Lower leg skin (tissue), 4 donors: Measurements from ENCODE around the gene MMS22L. TPM values are rescaled to one million over a fixed set of nuclear protein-coding genes. Genes with fewer than 3 reads are reported as not detected.

Experiments used
- DNase-seq, 2 donors: peaks; one replicate each; pipeline ENCODE4 v3.0.0-alpha.2; 2019; ENCODE audit warnings: low spot score in 2 of 2
- H3K4me3 ChIP-seq: fragments of 200-600 bp; sonication (generic); 2 replicates; pipeline ENCODE4 v1.5.1; 2017; ENCODE audit warnings: mild to moderate bottlenecking, low read depth; ENCODE audit not compliant: poor library complexity, severe bottlenecking
- CTCF ChIP-seq, 3 donors: fragments of 450-650 bp; IDR thresholded peaks; one replicate each; pipeline ENCODE4 v1.5.1; 2016; ENCODE audit warnings: antibody characterized with exemption in 3 of 3, mild to moderate bottlenecking in 3 of 3, moderate library complexity in 2 of 3
- POLR2A ChIP-seq, 2 donors: fragments of 450-650 bp; IDR thresholded peaks; one replicate each; pipeline ENCODE4 v1.6.1; 2016 to 2017; ENCODE audit warnings: antibody characterized with exemption in 2 of 2, mild to moderate bottlenecking in 1 of 2, moderate library complexity in 1 of 2
- WGBS, 2 donors: methylation state at CpG; one replicate each; pipeline ENCODE4 v1.1.5; 2018; 5-methylcytosine and 5-hydroxymethylcytosine counted together
- intact Hi-C: fragments of 100-400 bp; cut with DNase I; formaldehyde crosslinking; loops from one replicate; pipeline ENCODE4 v1.15.0; 2023; ENCODE audit warnings: low total_unique reads
- total RNA-seq, 4 donors: library from RNA; depleted of rRNA; stranded (reverse); fragments of >200 nt; gene quantifications; one replicate each; pipeline ENCODE4 v1.1.0, GENCODE V29; 2016

The MMS22L gene
- total RNA-seq, 4 donors from 2014 or later, result 3.5 to 31.7 (median 11.7) TPM

- 69 to 74% methylated on average over 6 of the region's 6 CpGs for WGBS, 2 donors
- no peak for DNase-seq
- intact Hi-C loops, result no loop called here
- no peak overlapping the region for H3K4me3 ChIP-seq
- no peak for TF ChIP-seq POLR2A (IDR thresholded peaks at IDR 0.05)
- no peak for TF ChIP-seq CTCF (IDR thresholded peaks at IDR 0.05)
Measured at GRCh38 chr6:97110626-97111025, 172.4 kb downstream of the MMS22L start.

- intact Hi-C loops, result no loop called here
- no peak overlapping the region for H3K4me3 ChIP-seq
- no peak for DNase-seq
- no peak for TF ChIP-seq POLR2A (IDR thresholded peaks at IDR 0.05)
- TF ChIP-seq CTCF (IDR thresholded peaks at IDR 0.05), result no peak
- 75 to 82% methylated on average over 5 of the region's 5 CpGs for WGBS, 2 donors
Measured at GRCh38 chr6:97110149-97110548, 172.9 kb downstream of the MMS22L start.

GRCh38 chr6:97109444-97109843, 173.6 kb downstream of the MMS22L start:
- intact Hi-C loops, result no loop called here
- TF ChIP-seq CTCF (IDR thresholded peaks at IDR 0.05), result no peak
- TF ChIP-seq POLR2A (IDR thresholded peaks at IDR 0.05), result no peak
- DNase-seq, result no peak
- 85 to 87% methylated on average over 4 of the region's 4 CpGs for WGBS, 2 donors
- no peak overlapping the region for H3K4me3 ChIP-seq

- WGBS, 2 donors, result 90 to 97% methylated on average over 1 of the region's 1 CpG
- TF ChIP-seq POLR2A (IDR thresholded peaks at IDR 0.05) (no peak), CTCF (IDR thresholded peaks at IDR 0.05) (no peak)
Measured at GRCh38 chr6:97102145-97102790, 180.7 kb downstream of the MMS22L start.

GRCh38 chr6:97100696-97101095, 182.3 kb downstream of the MMS22L start:
- no peak for TF ChIP-seq CTCF (IDR thresholded peaks at IDR 0.05)
- no peak for TF ChIP-seq POLR2A (IDR thresholded peaks at IDR 0.05)
- intact Hi-C loops, result no loop called here

More at GRCh38 chr6:97102145-97102790, 180.7 kb downstream of the MMS22L start:
- H3K4me3 ChIP-seq, result no peak overlapping the region
- DNase-seq, result no peak
- intact Hi-C loops, result no loop called here

More at GRCh38 chr6:97100696-97101095, 182.3 kb downstream of the MMS22L start:
- H3K4me3 ChIP-seq, result no peak overlapping the region
- DNase-seq, result no peak
- WGBS, 2 donors, result 72 to 73% methylated on average over 3 of the region's 3 CpGs
